ENCODE results near the gene ZNF248. TPM values are rescaled to one million over a fixed set of nuclear protein-coding genes. Genes with fewer than 3 reads are reported as not detected.
"Not testable (repeated sequence)": the region's sequence is repeated elsewhere in the genome, so short reads cannot be mapped to it uniquely, and the experiment has no call there.

The ZNF248 gene
- total RNA-seq, 2 donors from 2014 or later: 9.7 to 12.9 TPM

DNA sequence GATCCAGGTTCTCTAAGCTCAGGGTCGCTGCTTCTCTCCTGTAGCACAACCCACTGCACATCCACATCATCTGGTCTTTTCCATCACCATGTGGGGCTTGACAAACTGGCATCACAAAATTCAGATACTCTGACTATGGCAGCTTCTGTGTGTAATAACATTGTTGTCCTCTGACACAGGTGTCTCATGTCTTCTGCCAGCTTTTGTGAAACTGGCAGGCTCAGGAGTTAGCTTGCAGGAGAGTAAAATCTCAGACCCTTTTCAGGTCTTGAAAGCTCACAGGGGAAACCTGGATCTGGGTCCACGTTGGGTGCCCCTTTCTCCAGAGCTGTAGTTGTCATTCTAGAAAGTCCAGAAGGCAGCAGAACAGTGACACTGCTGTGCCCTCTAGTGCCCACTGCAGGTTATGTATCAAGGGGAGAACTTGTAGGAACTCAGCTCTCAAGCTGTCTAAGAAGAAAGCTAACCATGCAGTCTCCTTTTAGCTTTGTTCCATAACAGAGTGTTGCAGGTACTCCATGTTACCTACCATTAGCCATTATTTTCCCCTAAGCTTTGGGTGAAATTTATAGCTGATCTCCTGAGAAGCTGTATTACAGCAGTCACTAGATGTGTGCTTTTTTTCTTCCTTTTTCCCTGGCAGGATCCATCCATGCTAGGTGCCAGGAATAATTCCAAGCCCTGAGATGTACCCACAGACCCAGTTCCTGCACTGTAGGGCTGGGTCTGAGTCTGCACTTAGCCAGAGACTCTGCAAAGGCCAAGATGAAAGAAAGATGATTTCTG, 102.7 kb downstream of the ZNF248 start:
- intact Hi-C loops (cut with DNase I): loop anchor here (2.0 to 5.0 kb wide), 2 partner anchors 317 to 320 kb away; no protein-coding TSS in a partner anchor
- ATAC-seq: peak; percentile 54 to 70
- no peak for DNase-seq

GRCh38 chr10:37752334-37752875, 105.0 kb downstream of the ZNF248 start:
- intact Hi-C loops (cut with DNase I): no loop called here
- DNase-seq (no peak), ATAC-seq (no peak)

DNA sequence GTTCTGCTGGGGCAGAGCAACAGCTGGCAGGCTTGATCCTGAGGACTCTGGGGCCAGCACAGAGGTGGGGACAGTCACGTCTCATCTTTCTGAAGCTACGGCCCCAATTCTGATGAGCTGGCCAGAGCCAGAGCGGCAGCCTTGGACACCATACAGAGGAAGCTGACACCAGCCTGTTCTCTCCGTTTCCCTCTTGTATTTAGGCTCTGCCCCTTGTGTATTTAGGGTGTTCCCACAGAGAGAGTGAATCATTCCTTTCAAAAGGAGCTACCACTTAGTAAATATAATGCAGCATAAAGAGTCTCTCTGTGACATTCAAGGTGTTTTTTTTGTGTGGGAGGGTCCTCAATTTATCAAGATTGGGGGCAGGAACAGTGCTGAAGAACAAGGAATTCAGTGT, 109.2 kb downstream of the ZNF248 start:
- intact Hi-C loops (cut with DNase I): no loop called here
- DNase-seq (no peak), ATAC-seq (no peak)

- DNase-seq: no peak
- intact Hi-C loops (cut with DNase I): no loop called here
- ATAC-seq: no peak
Observed at GRCh38 chr10:37747081-37747480, 110.3 kb downstream of the ZNF248 start.

- ATAC-seq (no peak), DNase-seq (no peak)
- intact Hi-C loops (cut with DNase I): no loop called here
Observed at GRCh38 chr10:37741831-37742230, 115.6 kb downstream of the ZNF248 start.

DNA sequence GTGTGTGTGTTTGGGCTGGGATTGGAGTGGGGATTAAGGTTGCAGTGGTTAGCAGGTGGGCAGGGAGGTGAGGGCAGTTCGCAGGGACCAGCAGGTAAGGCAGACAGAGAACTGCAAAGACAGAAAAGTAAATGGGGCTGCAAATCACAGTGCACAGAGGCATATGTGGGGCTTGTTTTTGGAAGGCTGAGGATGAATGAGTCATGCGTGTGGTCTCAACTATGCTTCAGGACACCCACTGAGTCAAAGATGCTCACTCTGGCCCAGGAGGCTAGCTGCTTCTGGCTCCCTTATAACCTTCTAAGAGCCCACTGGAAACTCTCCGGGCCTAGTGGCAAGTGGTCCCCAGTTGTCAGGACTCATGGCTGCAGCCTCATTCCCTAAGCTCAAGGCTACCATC, 118.2 kb downstream of the ZNF248 start:
- intact Hi-C loops (cut with DNase I): no loop called here
- no peak for ATAC-seq
- no peak for DNase-seq

GRCh38 chr10:37738241-37738640, 119.2 kb downstream of the ZNF248 start:
- intact Hi-C loops (cut with DNase I): not testable (repeated sequence)

GRCh38 chr10:37737336-37737735, 120.1 kb downstream of the ZNF248 start:
- no peak for DNase-seq
- intact Hi-C loops (cut with DNase I): no loop called here
- ATAC-seq: no peak

More at GRCh38 chr10:37738241-37738640, 119.2 kb downstream of the ZNF248 start:
- DNase-seq, ATAC-seq: not testable (repeated sequence)

DNA sequence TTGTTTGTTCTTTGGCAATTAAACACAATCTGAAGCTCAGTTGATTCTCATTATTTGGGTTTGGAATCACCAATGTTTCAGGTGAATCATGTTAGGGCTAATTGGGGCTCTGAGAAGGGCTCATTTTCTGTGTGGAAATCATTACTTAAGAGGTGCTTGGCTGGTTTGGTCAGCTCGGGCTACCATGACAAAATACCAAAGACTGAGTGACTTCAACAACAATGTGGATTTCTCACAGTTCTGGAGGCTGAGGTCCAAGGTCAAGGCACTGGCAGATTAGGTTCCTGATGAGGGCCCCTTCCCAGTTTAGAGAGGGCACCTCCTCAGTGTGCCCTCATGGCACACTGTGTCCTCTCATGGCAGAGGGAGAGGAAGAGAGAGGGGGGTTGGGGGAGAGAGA, 121.3 kb downstream of the ZNF248 start:
- intact Hi-C loops (cut with DNase I): no loop called here
- no peak for DNase-seq
- ATAC-seq: no peak

DNA sequence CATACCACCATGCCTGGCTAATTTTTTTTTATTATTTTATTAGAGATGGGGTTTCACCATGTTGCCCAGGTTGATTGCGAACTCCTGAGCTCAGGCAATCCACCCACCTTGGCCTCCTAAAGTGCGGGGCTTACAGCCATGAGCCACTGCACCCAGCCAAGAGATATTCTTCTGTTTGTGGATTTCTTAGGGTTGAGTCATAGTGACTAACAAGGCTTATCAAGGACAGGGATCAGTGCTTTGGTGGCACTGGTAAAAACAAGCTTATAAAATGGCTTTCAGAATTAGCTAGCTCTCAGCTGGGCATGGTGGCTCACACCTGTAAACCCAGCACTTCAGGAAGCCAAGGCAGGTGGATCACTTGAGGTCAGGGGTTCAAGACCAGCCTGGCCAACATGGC, 122.4 kb downstream of the ZNF248 start:
- intact Hi-C loops (cut with DNase I): no loop called here
- no peak for DNase-seq
- ATAC-seq: no peak

Other genes with a start within 250 kb of the ZNF248 start
- 10 to 100 TPM; 15.4 to 19.3 TPM for gene ZNF25, start 119.0 kb upstream of the ZNF248 start, total RNA-seq
- 10 to 100 TPM; 16.8 to 22.7 TPM for gene ZNF33A, start 153.1 kb upstream of the ZNF248 start, total RNA-seq
- gene ZNF37A, start 236.7 kb upstream of the ZNF248 start, total RNA-seq: 1 to 10 TPM; 8.1 to 9.2 TPM